ENCODE data around the gene NCOA5. TPM values are rescaled to one million over a fixed set of nuclear protein-coding genes. Genes with fewer than 3 reads are reported as not detected.

NCOA5 gene
- total and polyA plus RNA-seq, 7 donors, result 8.8 to 17.3 (median 11.4) TPM

GRCh38 chr20:46084805-46085178, 5.0 kb downstream of the NCOA5 start:
- H3K27ac ChIP-seq, result no peak overlapping the region
- H3K9me3 ChIP-seq, result no peaks in the 10 kb centered on the region
- DNase-seq (no peak), ATAC-seq (no peak)
- no peaks in the 10 kb centered on the region for H3K27me3 ChIP-seq (ENCODE audit: insufficient read depth in 3 of 3, low read length in 2 of 3)
- intact Hi-C loops (cut with DNase I), result loop anchor here in 1 of 2 donors (5.0 to 10.0 kb wide), 2 partner anchors 107 to 290 kb away; partner anchors contain the start of genes DNTTIP1 and WFDC3
- no peak for TF ChIP-seq CTCF (IDR thresholded peaks at IDR 0.05)
- WGBS, 3 donors, result 84 to 90% (median 89%) methylated on average over 3 of the region's 3 CpGs
- peaks cover 92% of the 10 kb centered on the region for H3K4me1 ChIP-seq
- H3K36me3 ChIP-seq (ENCODE audit: insufficient read depth in 1 of 2, low read depth in 1 of 2), result no peaks in the 10 kb centered on the region
- no peak overlapping the region for H3K4me3 ChIP-seq

GRCh38 chr20:46083531-46084061, 6.2 kb downstream of the NCOA5 start:
- H3K9me3 ChIP-seq, result no peaks in the 10 kb centered on the region
- no peak overlapping the region for H3K4me3 ChIP-seq
- ATAC-seq (no peak), DNase-seq (no peak)
- no peaks in the 10 kb centered on the region for H3K27me3 ChIP-seq (ENCODE audit: insufficient read depth in 3 of 3, low read length in 2 of 3)
- H3K27ac ChIP-seq, result no peak overlapping the region
- intact Hi-C loops (cut with DNase I), result loop anchor here in 1 of 2 donors (5.0 to 10.0 kb wide), 2 partner anchors 106 to 289 kb away; partner anchors contain the start of genes DNTTIP1 and WFDC3
- TF ChIP-seq CTCF (IDR thresholded peaks at IDR 0.05), result no peak
- H3K4me1 ChIP-seq, result peaks cover 90% of the 10 kb centered on the region
- H3K36me3 ChIP-seq (ENCODE audit: insufficient read depth in 1 of 2, low read depth in 1 of 2), result peaks cover 3 to 7% of the 10 kb centered on the region in 2 donors
- 91 to 95% (median 93%) methylated on average over 1 of the region's 1 CpG for WGBS, 3 donors

GRCh38 chr20:46083101-46083500, 6.7 kb downstream of the NCOA5 start:
- intact Hi-C loops (cut with DNase I), result loop anchor here in 1 of 2 donors (5.0 to 10.0 kb wide), 2 partner anchors 106 to 288 kb away; partner anchors contain the start of genes DNTTIP1 and WFDC3
- WGBS, 3 donors, result 61 to 76% (median 61%) methylated on average over 6 of the region's 6 CpGs
- Histone ChIP-seq H3K27me3 (ENCODE audit: insufficient read depth in 3 of 3, low read length in 2 of 3) (no peaks in the 10 kb centered on the region), H3K4me3 (no peak overlapping the region), H3K9me3 (no peaks in the 10 kb centered on the region), H3K36me3 (ENCODE audit: insufficient read depth in 1 of 2, low read depth in 1 of 2) (peaks cover 3 to 12% of the 10 kb centered on the region in 2 donors), H3K4me1 (peaks cover 85% of the 10 kb centered on the region), H3K27ac (no peak overlapping the region)
- no peak for TF ChIP-seq CTCF (IDR thresholded peaks at IDR 0.05)
- no peak for DNase-seq
- ATAC-seq, result no peak

GRCh38 chr20:46081074-46081473, 8.7 kb downstream of the NCOA5 start:
- H3K4me3 ChIP-seq, result no peak overlapping the region

More at GRCh38 chr20:46081074-46081473, 8.7 kb downstream of the NCOA5 start:
- H3K9me3 ChIP-seq, result no peaks in the 10 kb centered on the region
- DNase-seq (no peak), ATAC-seq (no peak)
- peaks cover 3 to 26% of the 10 kb centered on the region in 2 donors for H3K36me3 ChIP-seq (ENCODE audit: insufficient read depth in 1 of 2, low read depth in 1 of 2)
- intact Hi-C loops (cut with DNase I), result loop anchor here in 1 of 2 donors (5.0 to 10.0 kb wide), 2 partner anchors 104 to 286 kb away; partner anchors contain the start of genes DNTTIP1 and WFDC3
- 44 to 83% (median 51%) methylated on average over 1 of the region's 1 CpG for WGBS, 3 donors
- H3K27me3 ChIP-seq (ENCODE audit: insufficient read depth in 3 of 3, low read length in 2 of 3), result no peaks in the 10 kb centered on the region
- TF ChIP-seq CTCF (IDR thresholded peaks at IDR 0.05), result no peak
- H3K27ac ChIP-seq, result no peak overlapping the region
- peaks cover 71% of the 10 kb centered on the region for H3K4me1 ChIP-seq
